ENCODE results near the gene HSPB2. TPM values are rescaled to one million over a fixed set of nuclear protein-coding genes. Genes with fewer than 3 reads are reported as not detected.

HSPB2 gene
- total RNA-seq, 1 experiment from 2014 or later: 0.33 TPM

- TF ChIP-seq ELF4 (CRISPR knock-in tag; IDR thresholded peaks at IDR 0.05; ENCODE audit: low read depth): no peak
- TF ChIP-seq HMGA2 (CRISPR knock-in tag; IDR thresholded peaks at IDR 0.05): no peak
- TF ChIP-seq TCF7 (CRISPR knock-in tag; IDR thresholded peaks at IDR 0.05; ENCODE audit: low read depth): no peak
These were observed 10.3 kb downstream of the HSPB2 start (continued) for GRCh38 chr11:111922803-111923202.

- no peak for ATAC-seq
- TF ChIP-seq SMAD3 (CRISPR knock-in tag; IDR thresholded peaks at IDR 0.05; ENCODE audit: borderline replicate concordance) (no peak), ZSCAN18 (CRISPR knock-in tag; IDR thresholded peaks at IDR 0.05) (no peak), NR1H2 (CRISPR knock-in tag; IDR thresholded peaks at IDR 0.05) (no peak), FOXP1 (CRISPR knock-in tag; IDR thresholded peaks at IDR 0.05; ENCODE audit: borderline replicate concordance) (no peak), GABPB1 (CRISPR knock-in tag; IDR thresholded peaks at IDR 0.05) (no peak), HMGA2 (CRISPR knock-in tag; IDR thresholded peaks at IDR 0.05) (no peak)
- Mint-ChIP-seq H3K9me3 (no peaks in the 10 kb centered on the region), H3K27me3 (ENCODE audit: low read depth) (no peaks in the 10 kb centered on the region), H3K4me3 (no peak overlapping the region), H3K36me3 (no peaks in the 10 kb centered on the region; the same call in 1 of the 2 replicates), H3K4me1 (peaks cover 41% of the 10 kb centered on the region), H3K27ac (peak overlapping the region; percentile 4; the same call in 1 of the 2 replicates)
- ChIA-PET POLR2A (no interaction called here), CTCF (interaction anchor here (1.0 kb wide), 1 partner anchor 59 kb away, joined by 4 read pairs; no protein-coding TSS in a partner anchor)
- no peak for DNase-seq (ENCODE audit: low spot score)
These were observed 10.8 kb downstream of the HSPB2 start for GRCh38 chr11:111923351-111923788.

GRCh38 chr11:111923951-111924350 lies 11.4 kb downstream of the HSPB2 start:
- POLR2A ChIA-PET: no interaction called here
- Mint-ChIP-seq H3K4me1 (peaks cover 35% of the 10 kb centered on the region), H3K27ac (peak overlapping the region; percentile 7; the same call in 1 of the 2 replicates), H3K4me3 (no peak overlapping the region), H3K9me3 (no peaks in the 10 kb centered on the region), H3K27me3 (ENCODE audit: low read depth) (no peaks in the 10 kb centered on the region), H3K36me3 (no peaks in the 10 kb centered on the region; the same call in 1 of the 2 replicates)
- CTCF ChIA-PET: interaction anchor here (1.0 kb wide), 1 partner anchor 58 kb away, joined by 4 read pairs; no protein-coding TSS in a partner anchor
- ATAC-seq: no peak
- DNase-seq (ENCODE audit: low spot score): no peak
- no peak for TF ChIP-seq TEAD4 (CRISPR knock-in tag; IDR thresholded peaks at IDR 0.05)
- no peak for TF ChIP-seq ATF6 (CRISPR knock-in tag; IDR thresholded peaks at IDR 0.05)
- no peak for TF ChIP-seq HMGA2 (CRISPR knock-in tag; IDR thresholded peaks at IDR 0.05)
- no peak for TF ChIP-seq IRF2 (CRISPR knock-in tag; IDR thresholded peaks at IDR 0.05; ENCODE audit: borderline replicate concordance, low read depth)
- no peak for TF ChIP-seq SOX15 (CRISPR knock-in tag; IDR thresholded peaks at IDR 0.05)
- TF ChIP-seq ESRRA (CRISPR knock-in tag; IDR thresholded peaks at IDR 0.05; ENCODE audit: borderline replicate concordance): no peak
- TF ChIP-seq ELF4 (CRISPR knock-in tag; IDR thresholded peaks at IDR 0.05; ENCODE audit: low read depth): no peak
- no peak for TF ChIP-seq SMAD4 (CRISPR knock-in tag; IDR thresholded peaks at IDR 0.05)
- no peak for TF ChIP-seq FOXJ3 (CRISPR knock-in tag; IDR thresholded peaks at IDR 0.05; ENCODE audit: borderline replicate concordance)
- no peak for TF ChIP-seq PREB (CRISPR knock-in tag; IDR thresholded peaks at IDR 0.05; ENCODE audit: borderline replicate concordance)
- no peak for TF ChIP-seq CBFB (CRISPR knock-in tag; IDR thresholded peaks at IDR 0.05; ENCODE audit: low read depth)
- no peak for TF ChIP-seq STAT6 (CRISPR knock-in tag; conservative IDR thresholded peaks at IDR 0.05; ENCODE audit: low read depth)
- TF ChIP-seq AFF4 (CRISPR knock-in tag; IDR thresholded peaks at IDR 0.05; ENCODE audit: borderline replicate concordance): no peak
- TF ChIP-seq ZNF138 (CRISPR knock-in tag; conservative IDR thresholded peaks at IDR 0.05): no peak

Data from WTC11 (cell line).